GM23338 (cell line): ENCODE data around the gene EIF3F. TPM values are rescaled to one million over a fixed set of nuclear protein-coding genes. Genes with fewer than 3 reads are reported as not detected.

Experiments
- ATAC-seq: fragments of 200-7000 bp; cut with Tn5 transposase; 3 replicates; pipeline ENCODE4 v1.9.1; 2020
- DNase-seq: peaks from one replicate; pipeline ENCODE4 v3.0.0-alpha.2; 2015; ENCODE audit warnings: low spot score
- H2AFZ ChIP-seq: fragments of 200-600 bp; sonication (generic); 2 replicates; pipeline ENCODE4 v1.8.0; 2016; ENCODE audit warnings: antibody characterized with exemption, mild to moderate bottlenecking, moderate library complexity
- H3F3A ChIP-seq: fragments of 200-600 bp; sonication (generic); replicated peaks from 2 replicates; pipeline ENCODE4 v1.8.0; 2017; ENCODE audit warnings: antibody characterized with exemption, mixed run types, low read depth
- H3K27ac ChIP-seq: fragments of 200-600 bp; sonication (generic); 2 replicates; pipeline ENCODE4 v1.6.1; 2016; ENCODE audit warnings: low read depth
- H3K27me3 ChIP-seq: fragments of 200-600 bp; sonication (generic); 2 replicates; pipeline ENCODE4 v1.8.0; 2016; ENCODE audit warnings: mild to moderate bottlenecking, mixed run types, moderate library complexity; ENCODE audit not compliant: insufficient read depth
- H3K36me3 ChIP-seq: fragments of 200-600 bp; sonication (generic); 2 replicates; pipeline ENCODE4 v1.8.0; 2016; ENCODE audit warnings: mild to moderate bottlenecking; ENCODE audit not compliant: insufficient read depth
- H3K4me1 ChIP-seq: fragments of 200-600 bp; sonication (generic); 2 replicates; pipeline ENCODE4 v1.8.0; 2016; ENCODE audit warnings: mild to moderate bottlenecking, moderate library complexity; ENCODE audit not compliant: insufficient read depth
- H3K4me2 ChIP-seq: fragments of 200-600 bp; sonication (generic); 2 replicates; pipeline ENCODE4 v1.7.1; 2017; ENCODE audit warnings: mixed run types
- H3K4me3 ChIP-seq: fragments of 200-600 bp; sonication (generic); 2 replicates; pipeline ENCODE4 v1.6.1; 2016; ENCODE audit warnings: mixed run types
- H3K79me2 ChIP-seq: fragments of 200-600 bp; sonication (generic); replicated peaks from 2 replicates; pipeline ENCODE4 v1.8.0; 2017; ENCODE audit warnings: mild to moderate bottlenecking; ENCODE audit not compliant: insufficient read depth
- H3K9me2 ChIP-seq: fragments of 200-600 bp; sonication (generic); 2 replicates; pipeline ENCODE4 v1.8.0; 2017; ENCODE audit not compliant: insufficient read depth
- H4K20me1 ChIP-seq: fragments of 200-600 bp; sonication (generic); replicated peaks from 2 replicates; pipeline ENCODE4 v1.8.0; 2017; ENCODE audit warnings: mild to moderate bottlenecking; ENCODE audit not compliant: insufficient read depth
- H3K27ac Mint-ChIP-seq: 2 replicates; pipeline ENCODE4 v1.8.0; 2020; ENCODE audit warnings: inconsistent platforms, mild to moderate bottlenecking, moderate library complexity, mixed read lengths
- H3K27me3 Mint-ChIP-seq: 3 replicates; pipeline ENCODE4 v1.8.0; 2022; ENCODE audit warnings: low read depth, mild to moderate bottlenecking, moderate library complexity, mixed read lengths, inconsistent platforms; ENCODE audit not compliant: insufficient read depth, poor library complexity
- H3K36me3 Mint-ChIP-seq: 3 replicates; pipeline ENCODE4 v1.8.0; 2021; ENCODE audit warnings: low read depth, mild to moderate bottlenecking, inconsistent platforms, moderate library complexity, mixed read lengths
- H3K4me1 Mint-ChIP-seq: 3 replicates; pipeline ENCODE4 v1.8.0; 2020; ENCODE audit warnings: mild to moderate bottlenecking, inconsistent platforms, mixed read lengths
- H3K4me3 Mint-ChIP-seq: 3 replicates; pipeline ENCODE4 v1.8.0; 2021; ENCODE audit warnings: moderate library complexity, mild to moderate bottlenecking, inconsistent platforms, mixed read lengths
- H3K9me3 Mint-ChIP-seq: 3 replicates; pipeline ENCODE4 v1.8.0; 2020; ENCODE audit warnings: moderate library complexity, mild to moderate bottlenecking, inconsistent platforms, mixed read lengths
- CREB1 ChIP-seq: fragments of 250-450 bp; sonication (Bioruptor Pico); IDR thresholded peaks from 2 replicates; pipeline ENCODE4 v1.5.0; 2020; ENCODE audit warnings: low read depth, mild to moderate bottlenecking, moderate library complexity
- EZH2 ChIP-seq: fragments of 200-600 bp; sonication (generic); IDR thresholded peaks from one replicate; pipeline ENCODE4 v1.8.0; 2017; ENCODE audit warnings: antibody characterized with exemption, mild to moderate bottlenecking, low read depth; ENCODE audit not compliant: unreplicated experiment
- EZH2phosphoT487 ChIP-seq: fragments of 200-600 bp; sonication (generic); IDR thresholded peaks from one replicate; pipeline ENCODE4 v1.8.1; 2018; ENCODE audit warnings: antibody characterized with exemption; ENCODE audit not compliant: unreplicated experiment
- JUNB ChIP-seq: IDR thresholded peaks from one replicate; pipeline ENCODE4 v1.6.1; 2016; ENCODE audit warnings: antibody characterized with exemption; ENCODE audit not compliant: unreplicated experiment
- NANOG ChIP-seq: IDR thresholded peaks from 2 replicates; pipeline ENCODE4 v1.6.1; 2016; ENCODE audit warnings: antibody characterized with exemption, borderline replicate concordance
- STAT1 ChIP-seq: IDR thresholded peaks from one replicate; pipeline ENCODE4 v1.6.1; 2016; ENCODE audit warnings: antibody characterized with exemption; ENCODE audit not compliant: unreplicated experiment
- ZNF331 ChIP-seq: fragments of 250-450 bp; sonication (Bioruptor Pico); IDR thresholded peaks from 2 replicates; pipeline ENCODE4 v1.5.0; 2020; ENCODE audit warnings: low read depth, mild to moderate bottlenecking, moderate library complexity
- polyA plus RNA-seq: library from polyadenylated mRNA; unstranded; fragments of >200 nt; fragmentation: Nextera tagmentation; extraction: Ambion mirVana; gene quantifications from 2 replicates; pipeline ENCODE4 v1.2.1, GENCODE V29; 2016
- total RNA-seq: library from RNA; depleted of rRNA; stranded (reverse); fragments of >200 nt; shearing (Covaris generic); gene quantifications from 2 replicates; pipeline ENCODE4 v1.2.3, GENCODE V29; 2014
- TF ChIP-seq, protein P1 (sequence below): fragments of 250-450 bp; sonication (Bioruptor Pico); IDR thresholded peaks from 2 replicates; pipeline ENCODE4 v1.5.0; 2020; ENCODE audit warnings: mild to moderate bottlenecking, moderate library complexity
- TF ChIP-seq, protein P2 (sequence below): IDR thresholded peaks from 2 replicates; pipeline ENCODE4 v1.6.1; 2016; ENCODE audit warnings: antibody characterized with exemption

EIF3F gene
- total and polyA plus RNA-seq, 2 experiments from 2014 or later, result 237 to 555 TPM

DNA sequence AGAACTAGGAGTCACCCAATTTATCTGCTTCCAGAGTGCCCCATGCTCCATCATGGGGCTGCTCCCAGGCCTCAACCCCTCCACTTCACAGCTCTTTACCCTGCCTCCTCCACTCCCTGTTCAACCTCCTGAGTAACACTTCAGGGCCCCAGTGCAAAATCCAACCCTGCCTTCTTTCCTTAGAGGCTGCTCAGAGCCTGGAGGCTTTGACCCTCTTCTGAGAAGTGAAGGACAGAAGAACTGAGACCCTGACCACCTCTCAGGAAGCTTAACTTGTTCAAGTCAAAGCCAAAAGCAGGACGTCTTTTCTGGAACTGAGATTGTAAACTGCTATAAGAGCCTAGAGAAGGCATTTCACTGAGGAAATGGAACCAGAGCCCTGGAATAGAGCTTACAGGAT, 15.5 kb downstream of the EIF3F start (continued):
- TF ChIP-seq, protein P1, sequence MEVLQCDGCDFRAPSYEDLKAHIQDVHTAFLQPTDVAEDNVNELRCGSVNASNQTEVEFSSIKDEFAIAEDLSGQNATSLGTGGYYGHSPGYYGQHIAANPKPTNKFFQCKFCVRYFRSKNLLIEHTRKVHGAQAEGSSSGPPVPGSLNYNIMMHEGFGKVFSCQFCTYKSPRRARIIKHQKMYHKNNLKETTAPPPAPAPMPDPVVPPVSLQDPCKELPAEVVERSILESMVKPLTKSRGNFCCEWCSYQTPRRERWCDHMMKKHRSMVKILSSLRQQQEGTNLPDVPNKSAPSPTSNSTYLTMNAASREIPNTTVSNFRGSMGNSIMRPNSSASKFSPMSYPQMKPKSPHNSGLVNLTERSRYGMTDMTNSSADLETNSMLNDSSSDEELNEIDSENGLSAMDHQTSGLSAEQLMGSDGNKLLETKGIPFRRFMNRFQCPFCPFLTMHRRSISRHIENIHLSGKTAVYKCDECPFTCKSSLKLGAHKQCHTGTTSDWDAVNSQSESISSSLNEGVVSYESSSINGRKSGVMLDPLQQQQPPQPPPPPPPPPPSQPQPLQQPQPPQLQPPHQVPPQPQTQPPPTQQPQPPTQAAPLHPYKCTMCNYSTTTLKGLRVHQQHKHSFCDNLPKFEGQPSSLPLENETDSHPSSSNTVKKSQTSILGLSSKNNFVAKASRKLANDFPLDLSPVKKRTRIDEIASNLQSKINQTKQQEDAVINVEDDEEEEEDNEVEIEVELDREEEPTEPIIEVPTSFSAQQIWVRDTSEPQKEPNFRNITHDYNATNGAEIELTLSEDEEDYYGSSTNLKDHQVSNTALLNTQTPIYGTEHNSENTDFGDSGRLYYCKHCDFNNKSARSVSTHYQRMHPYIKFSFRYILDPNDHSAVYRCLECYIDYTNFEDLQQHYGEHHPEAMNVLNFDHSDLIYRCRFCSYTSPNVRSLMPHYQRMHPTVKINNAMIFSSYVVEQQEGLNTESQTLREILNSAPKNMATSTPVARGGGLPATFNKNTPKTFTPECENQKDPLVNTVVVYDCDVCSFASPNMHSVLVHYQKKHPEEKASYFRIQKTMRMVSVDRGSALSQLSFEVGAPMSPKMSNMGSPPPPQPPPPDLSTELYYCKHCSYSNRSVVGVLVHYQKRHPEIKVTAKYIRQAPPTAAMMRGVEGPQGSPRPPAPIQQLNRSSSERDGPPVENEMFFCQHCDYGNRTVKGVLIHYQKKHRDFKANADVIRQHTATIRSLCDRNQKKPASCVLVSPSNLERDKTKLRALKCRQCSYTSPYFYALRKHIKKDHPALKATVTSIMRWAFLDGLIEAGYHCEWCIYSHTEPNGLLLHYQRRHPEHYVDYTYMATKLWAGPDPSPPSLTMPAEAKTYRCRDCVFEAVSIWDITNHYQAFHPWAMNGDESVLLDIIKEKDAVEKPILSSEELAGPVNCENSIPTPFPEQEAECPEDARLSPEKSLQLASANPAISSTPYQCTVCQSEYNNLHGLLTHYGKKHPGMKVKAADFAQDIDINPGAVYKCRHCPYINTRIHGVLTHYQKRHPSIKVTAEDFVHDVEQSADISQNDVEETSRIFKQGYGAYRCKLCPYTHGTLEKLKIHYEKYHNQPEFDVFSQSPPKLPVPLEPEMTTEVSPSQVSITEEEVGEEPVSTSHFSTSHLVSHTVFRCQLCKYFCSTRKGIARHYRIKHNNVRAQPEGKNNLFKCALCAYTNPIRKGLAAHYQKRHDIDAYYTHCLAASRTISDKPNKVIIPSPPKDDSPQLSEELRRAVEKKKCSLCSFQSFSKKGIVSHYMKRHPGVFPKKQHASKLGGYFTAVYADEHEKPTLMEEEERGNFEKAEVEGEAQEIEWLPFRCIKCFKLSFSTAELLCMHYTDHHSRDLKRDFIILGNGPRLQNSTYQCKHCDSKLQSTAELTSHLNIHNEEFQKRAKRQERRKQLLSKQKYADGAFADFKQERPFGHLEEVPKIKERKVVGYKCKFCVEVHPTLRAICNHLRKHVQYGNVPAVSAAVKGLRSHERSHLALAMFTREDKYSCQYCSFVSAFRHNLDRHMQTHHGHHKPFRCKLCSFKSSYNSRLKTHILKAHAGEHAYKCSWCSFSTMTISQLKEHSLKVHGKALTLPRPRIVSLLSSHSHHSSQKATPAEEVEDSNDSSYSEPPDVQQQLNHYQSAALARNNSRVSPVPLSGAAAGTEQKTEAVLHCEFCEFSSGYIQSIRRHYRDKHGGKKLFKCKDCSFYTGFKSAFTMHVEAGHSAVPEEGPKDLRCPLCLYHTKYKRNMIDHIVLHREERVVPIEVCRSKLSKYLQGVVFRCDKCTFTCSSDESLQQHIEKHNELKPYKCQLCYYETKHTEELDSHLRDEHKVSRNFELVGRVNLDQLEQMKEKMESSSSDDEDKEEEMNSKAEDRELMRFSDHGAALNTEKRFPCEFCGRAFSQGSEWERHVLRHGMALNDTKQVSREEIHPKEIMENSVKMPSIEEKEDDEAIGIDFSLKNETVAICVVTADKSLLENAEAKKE (CRISPR knock-in tag), result no peak
- TF ChIP-seq NANOG (no peak), EZH2phosphoT487 (no peak), ZNF331 (no peak)

DNA sequence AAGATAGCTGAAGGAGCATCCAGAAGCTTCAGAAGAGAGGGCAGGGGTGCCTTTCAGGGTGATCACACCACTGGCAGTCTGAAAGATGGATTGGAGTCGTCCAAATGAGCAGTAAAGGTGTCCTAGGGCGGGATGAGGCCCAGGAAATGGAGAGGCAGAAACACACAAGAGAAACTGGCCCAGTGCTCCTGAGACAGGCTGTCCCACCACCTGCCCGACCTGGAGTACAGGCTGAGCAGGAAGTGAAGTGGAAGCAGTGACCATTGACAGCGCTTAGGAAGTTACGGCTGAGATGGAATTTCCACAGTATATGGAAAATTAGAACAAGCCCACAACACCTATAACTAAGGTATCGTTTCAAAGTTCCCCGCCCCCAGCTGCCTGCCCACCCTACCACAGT, 16.1 kb downstream of the EIF3F start:
- H3K27me3 Mint-ChIP-seq, result peaks cover 7% of the 10 kb centered on the region
- TF ChIP-seq JUNB (no peak), EZH2phosphoT487 (no peak), CREB1 (CRISPR knock-in tag) (no peak), STAT1 (no peak), NANOG (no peak), ZNF331 (no peak), EZH2 (no peak)
- TF ChIP-seq, protein P2, sequence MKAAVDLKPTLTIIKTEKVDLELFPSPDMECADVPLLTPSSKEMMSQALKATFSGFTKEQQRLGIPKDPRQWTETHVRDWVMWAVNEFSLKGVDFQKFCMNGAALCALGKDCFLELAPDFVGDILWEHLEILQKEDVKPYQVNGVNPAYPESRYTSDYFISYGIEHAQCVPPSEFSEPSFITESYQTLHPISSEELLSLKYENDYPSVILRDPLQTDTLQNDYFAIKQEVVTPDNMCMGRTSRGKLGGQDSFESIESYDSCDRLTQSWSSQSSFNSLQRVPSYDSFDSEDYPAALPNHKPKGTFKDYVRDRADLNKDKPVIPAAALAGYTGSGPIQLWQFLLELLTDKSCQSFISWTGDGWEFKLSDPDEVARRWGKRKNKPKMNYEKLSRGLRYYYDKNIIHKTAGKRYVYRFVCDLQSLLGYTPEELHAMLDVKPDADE, result no peak
- TF ChIP-seq, protein P1 (CRISPR knock-in tag), result no peak

More for the DNA sequence above, 16.1 kb downstream of the EIF3F start:
- no peaks in the 10 kb centered on the region for H4K20me1 ChIP-seq
- Mint-ChIP-seq H3K4me1 (no peaks in the 10 kb centered on the region), H3K4me3 (no peak overlapping the region), H3K9me3 (no peaks in the 10 kb centered on the region; the same call in 2 of the 3 replicates), H3K27ac (no peak overlapping the region), H3K36me3 (peaks cover 6% of the 10 kb centered on the region; the same call in 2 of the 3 replicates)
- ATAC-seq (no peak), DNase-seq (no peak)
- H2AFZ ChIP-seq, result no peak overlapping the region
- H3K4me1 ChIP-seq, result no peaks in the 10 kb centered on the region
- peaks cover 4% of the 10 kb centered on the region; the same call in 1 of the 2 replicates for H3F3A ChIP-seq
- H3K4me2 ChIP-seq, result no peak overlapping the region
- H3K27ac ChIP-seq, result no peak overlapping the region
- no peaks in the 10 kb centered on the region for H3K27me3 ChIP-seq
- H3K4me3 ChIP-seq, result no peak overlapping the region
- H3K9me2 ChIP-seq, result no peaks in the 10 kb centered on the region
- H3K79me2 ChIP-seq, result no peaks in the 10 kb centered on the region
- no peaks in the 10 kb centered on the region for H3K36me3 ChIP-seq
